Activated CD8-positive, alpha-beta T cell treated with anti-CD3 and anti-CD28 coated beads for 36 hours (primary cell): Measurements from ENCODE around the gene VPREB3. TPM values are rescaled to one million over a fixed set of nuclear protein-coding genes. Genes with fewer than 3 reads are reported as not detected.

Experiments used
- ATAC-seq: fragments of 200-7000 bp; cut with Tn5 transposase; one replicate; pipeline ENCODE4 v1.10.0; 2021; ENCODE audit warnings: mild to moderate bottlenecking, moderate library complexity
- CTCF ChIA-PET: fragments of 350-600 bp; sonication (Branson Sonifier 250); formaldehyde crosslinking; loops from one replicate; lab custom pipeline; 2021; ENCODE audit warnings: antibody characterized with exemption; lab: Charles Lee
- POLR2A ChIA-PET: fragments of 350-600 bp; sonication (Branson Sonifier 250); formaldehyde crosslinking; loops from one replicate; lab custom pipeline; 2021; ENCODE audit warnings: antibody characterized with exemption; lab: Charles Lee
- DNase-seq: peaks from one replicate; pipeline ENCODE4 v3.0.0-alpha.2; 2020
- H3K27ac Mint-ChIP-seq: one replicate; pipeline ENCODE4 v1.8.0; 2021; ENCODE audit warnings: mild to moderate bottlenecking, mixed read lengths
- H3K27me3 Mint-ChIP-seq: one replicate; pipeline ENCODE4 v1.8.0; 2021; ENCODE audit warnings: mixed read lengths
- H3K36me3 Mint-ChIP-seq: one replicate; pipeline ENCODE4 v1.8.0; 2021; ENCODE audit warnings: low read depth, mixed read lengths
- H3K4me1 Mint-ChIP-seq: one replicate; pipeline ENCODE4 v1.8.0; 2021; ENCODE audit warnings: low read depth, mixed read lengths
- H3K4me3 Mint-ChIP-seq: one replicate; pipeline ENCODE4 v1.8.0; 2021; ENCODE audit warnings: mild to moderate bottlenecking, moderate library complexity, mixed read lengths
- H3K9me3 Mint-ChIP-seq: one replicate; pipeline ENCODE4 v1.8.0; 2021; ENCODE audit warnings: mixed read lengths
- CTCF ChIP-seq: fragments of 200-600 bp; IDR thresholded peaks from one replicate; pipeline ENCODE4 v1.8.0; 2022; ENCODE audit warnings: antibody characterized with exemption, mild to moderate bottlenecking
- intact Hi-C: fragments of 100-400 bp; cut with micrococcal nuclease; formaldehyde crosslinking; loops from one replicate; pipeline ENCODE4 v1.10.0; 2022
- total RNA-seq, 2 experiments: library from RNA; stranded (reverse); gene quantifications; one replicate each; pipeline ENCODE4 v1.2.3, GENCODE V29; 2021

Gene VPREB3
- total RNA-seq, 2 experiments from 2014 or later: not detected

GRCh38 chr22:23779731-23780130, 25.5 kb upstream of the VPREB3 start:
- H3K4me3 Mint-ChIP-seq: no peak overlapping the region
- intact Hi-C loops: no loop called here
- peaks cover 5% of the 10 kb centered on the region for H3K4me1 Mint-ChIP-seq
- ChIA-PET CTCF (no interaction called here), POLR2A (no interaction called here)
- H3K9me3 Mint-ChIP-seq: no peaks in the 10 kb centered on the region
- no peak for DNase-seq
- no peak overlapping the region for H3K27ac Mint-ChIP-seq
- H3K27me3 Mint-ChIP-seq: no peaks in the 10 kb centered on the region
- no peak for ATAC-seq
- H3K36me3 Mint-ChIP-seq: no peaks in the 10 kb centered on the region
- no peak for TF ChIP-seq CTCF

DNA sequence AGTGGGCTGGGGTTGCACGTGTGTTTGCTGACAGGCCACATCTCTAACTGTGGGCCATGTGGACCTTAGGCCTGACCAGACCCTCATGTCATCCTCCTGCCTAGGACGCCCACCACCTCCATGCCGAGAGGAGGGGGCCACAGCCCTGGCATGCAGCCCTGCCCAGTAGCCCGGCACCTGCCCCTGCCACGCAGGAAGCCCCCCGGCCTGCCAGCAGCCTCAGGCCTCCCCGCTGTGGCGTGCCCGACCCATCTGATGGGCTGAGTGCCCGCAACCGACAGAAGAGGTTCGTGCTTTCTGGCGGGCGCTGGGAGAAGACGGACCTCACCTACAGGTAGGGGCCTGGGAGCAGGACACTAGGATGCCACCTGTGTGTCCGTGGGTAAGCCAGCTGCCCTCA, 24.9 kb upstream of the VPREB3 start:
- CTCF ChIA-PET: no interaction called here
- no peak overlapping the region for H3K4me3 Mint-ChIP-seq
- intact Hi-C loops: no loop called here
- ATAC-seq: no peak
- no peak for DNase-seq
- H3K27ac Mint-ChIP-seq: no peak overlapping the region
- TF ChIP-seq CTCF: no peak
- H3K27me3 Mint-ChIP-seq: no peaks in the 10 kb centered on the region
- POLR2A ChIA-PET: no interaction called here
- no peaks in the 10 kb centered on the region for H3K9me3 Mint-ChIP-seq
- no peaks in the 10 kb centered on the region for H3K36me3 Mint-ChIP-seq
- peaks cover under 1% of the 10 kb centered on the region for H3K4me1 Mint-ChIP-seq

- no peak overlapping the region for H3K27ac Mint-ChIP-seq
Observed at GRCh38 chr22:23778577-23778900, 24.3 kb upstream of the VPREB3 start.

GRCh38 chr22:23777776-23778576, 23.8 kb upstream of the VPREB3 start:
- intact Hi-C loops: no loop called here
- Mint-ChIP-seq H3K36me3 (no peaks in the 10 kb centered on the region), H3K4me3 (no peak overlapping the region), H3K27ac (no peak overlapping the region), H3K27me3 (no peaks in the 10 kb centered on the region), H3K9me3 (no peaks in the 10 kb centered on the region), H3K4me1 (no peaks in the 10 kb centered on the region)
- no peak for ATAC-seq
- DNase-seq: no peak
- CTCF ChIA-PET: interaction anchor here (1.1 to 1.2 kb wide), 3 partner anchors 9 to 116 kb away, joined by 3 to 5 read pairs (median 4); partner anchors contain the start of gene MIF
- POLR2A ChIA-PET: interaction anchor here (1.0 to 2.0 kb wide), 4 partner anchors 9 to 36 kb away, joined by 3 to 7 read pairs (median 5); partner anchors contain the start of genes CHCHD10 and SMARCB1
- TF ChIP-seq CTCF: no peak

More at GRCh38 chr22:23778577-23778900, 24.3 kb upstream of the VPREB3 start:
- H3K9me3 Mint-ChIP-seq: no peaks in the 10 kb centered on the region
- H3K36me3 Mint-ChIP-seq: no peaks in the 10 kb centered on the region
- no peak for TF ChIP-seq CTCF
- H3K27me3 Mint-ChIP-seq: no peaks in the 10 kb centered on the region
- ChIA-PET POLR2A (interaction anchor here (1.0 to 2.0 kb wide), 4 partner anchors 8 to 35 kb away, joined by 3 to 7 read pairs (median 5); partner anchors contain the start of genes CHCHD10 and SMARCB1), CTCF (interaction anchor here (1.2 kb wide), 2 partner anchors 71 to 115 kb away, joined by 4 to 5 read pairs; partner anchors contain the start of gene MIF)
- H3K4me1 Mint-ChIP-seq: no peaks in the 10 kb centered on the region
- intact Hi-C loops: no loop called here
- no peak overlapping the region for H3K4me3 Mint-ChIP-seq
- no peak for DNase-seq
- ATAC-seq: no peak

DNA sequence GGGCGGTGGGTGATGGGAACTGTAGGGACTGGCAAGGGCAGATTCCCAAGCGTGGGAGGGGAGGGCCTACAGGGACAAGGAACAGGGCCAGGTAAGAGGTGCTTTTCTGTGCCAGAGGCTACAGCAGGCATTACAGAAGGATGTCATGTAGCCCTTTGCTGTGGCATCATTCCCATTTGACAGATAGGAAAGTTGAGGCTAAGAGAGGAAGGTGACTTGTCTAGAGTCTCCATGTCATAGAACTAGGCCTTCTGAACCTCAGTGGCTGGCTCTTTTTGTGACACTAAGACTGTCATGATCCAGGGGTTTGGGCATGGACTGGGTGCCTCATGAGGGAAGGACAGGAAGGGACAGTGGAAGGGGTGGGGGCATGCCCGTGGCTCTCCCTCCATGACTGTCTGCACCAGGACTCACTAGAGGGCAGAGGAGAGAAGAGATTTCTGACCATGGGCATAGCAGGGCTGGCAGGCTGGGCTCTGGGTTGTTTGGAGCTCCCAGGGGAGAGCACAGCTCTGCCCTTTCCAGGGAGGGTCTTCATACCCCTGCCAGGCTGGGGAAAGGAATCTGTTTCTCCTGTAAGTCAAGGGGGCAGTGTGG, 21.7 kb upstream of the VPREB3 start:
- intact Hi-C loops: no loop called here
- ATAC-seq: no peak
- H3K4me3 Mint-ChIP-seq: no peak overlapping the region
- ChIA-PET POLR2A (interaction anchor here (1.1 to 2.2 kb wide), 2 partner anchors 11 to 56 kb away, joined by 3 to 14 read pairs; partner anchors contain the start of gene SMARCB1), CTCF (interaction anchor here (0.9 to 2.1 kb wide), 2 partner anchors 13 to 74 kb away, joined by 3 to 12 read pairs; partner anchors contain the start of gene C22orf15)
- no peaks in the 10 kb centered on the region for H3K36me3 Mint-ChIP-seq
- no peak overlapping the region for H3K27ac Mint-ChIP-seq
- H3K27me3 Mint-ChIP-seq: no peaks in the 10 kb centered on the region
- no peaks in the 10 kb centered on the region for H3K9me3 Mint-ChIP-seq
- no peak for DNase-seq
- peaks cover 11% of the 10 kb centered on the region for H3K4me1 Mint-ChIP-seq
- no peak for TF ChIP-seq CTCF
